Measurements from ENCODE around the gene KCNMA1.

The KCNMA1 gene

GRCh38 chr10:76910184-76910962 is 727.2 kb downstream of the KCNMA1 start:
- no peak for FAIRE-seq
- no peak for DNase-seq (ENCODE audit: insufficient read length, low spot score)

- FAIRE-seq (no peak), DNase-seq (ENCODE audit: insufficient read length, low spot score) (no peak)
Observed at GRCh38 chr10:76906256-76906655, 731.4 kb downstream of the KCNMA1 start.

- FAIRE-seq (no peak), DNase-seq (ENCODE audit: insufficient read length, low spot score) (no peak)
Observed at GRCh38 chr10:76905251-76905650, 732.4 kb downstream of the KCNMA1 start.

DNA sequence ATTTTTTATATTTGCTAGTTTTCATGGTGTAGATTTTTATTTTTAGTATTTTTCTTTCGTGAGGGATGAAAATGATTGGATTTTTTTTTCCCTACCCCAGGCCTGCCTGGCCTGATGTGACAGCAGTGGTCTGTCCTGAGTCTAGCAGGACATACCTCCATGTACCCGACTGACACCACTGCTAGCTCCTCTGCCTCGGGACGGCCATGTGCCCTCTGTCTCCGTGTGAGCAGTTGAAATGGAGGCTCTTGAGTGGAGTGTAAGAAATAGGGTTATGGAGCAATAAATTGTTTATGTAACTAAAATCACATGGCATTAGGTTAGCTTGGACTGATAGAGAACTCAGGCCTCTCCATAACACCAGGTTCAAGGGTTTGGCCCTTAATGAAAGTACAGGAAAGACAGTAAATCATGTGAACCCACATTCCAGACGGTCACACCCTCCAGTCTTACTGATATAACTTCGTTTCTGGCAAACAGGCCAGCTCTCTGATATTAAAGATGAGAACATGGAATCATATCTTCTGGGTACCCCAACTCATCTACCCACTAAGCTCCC is 734.1 kb downstream of the KCNMA1 start:
- no peak for FAIRE-seq
- no peak for DNase-seq (ENCODE audit: insufficient read length, low spot score)

GRCh38 chr10:76902949-76903348 is 734.7 kb downstream of the KCNMA1 start:
- FAIRE-seq (no peak), DNase-seq (ENCODE audit: insufficient read length, low spot score) (no peak)

DNA sequence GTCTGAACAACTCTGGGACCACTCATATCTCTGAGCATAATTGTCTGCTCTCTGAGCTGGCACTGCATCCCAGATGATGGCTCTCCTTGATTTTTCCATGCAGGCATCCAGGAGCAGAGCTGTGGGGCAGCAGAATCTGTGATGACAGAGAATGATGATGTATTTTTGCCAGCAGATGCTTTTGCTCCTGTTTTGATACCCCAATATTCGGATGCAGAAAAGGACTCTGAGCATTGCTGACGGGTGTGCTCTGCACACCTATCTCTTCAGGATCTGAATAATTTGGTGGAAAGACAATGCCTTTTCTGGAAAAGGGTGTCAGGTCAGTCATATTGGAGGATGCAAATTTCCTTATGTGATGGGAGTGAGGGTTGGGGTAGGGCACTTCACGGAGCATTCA is 735.9 kb downstream of the KCNMA1 start:
- FAIRE-seq = no peak

DNA sequence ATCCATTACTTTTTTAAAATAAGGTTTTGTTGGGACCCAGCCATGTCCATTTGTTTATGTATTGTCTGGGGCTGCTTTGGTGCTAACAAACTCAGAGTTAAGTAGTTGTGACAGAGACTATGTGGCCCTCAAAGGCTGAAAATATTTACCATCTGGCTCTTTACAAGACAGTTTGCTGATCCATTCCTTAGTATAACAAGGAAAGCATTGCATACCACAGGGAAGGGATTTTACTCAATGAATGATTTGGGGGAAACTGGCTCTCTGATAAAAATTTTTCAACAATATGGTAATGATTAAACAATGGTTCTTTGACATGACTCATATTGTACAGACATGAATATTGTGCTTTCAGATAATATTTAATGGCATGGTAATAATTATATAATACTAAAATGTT is 738.1 kb downstream of the KCNMA1 start:
- DNase-seq (ENCODE audit: insufficient read length, low spot score) (no peak), FAIRE-seq (no peak)

More for the DNA sequence above, 735.9 kb downstream of the KCNMA1 start:
- no peak for DNase-seq (ENCODE audit: insufficient read length, low spot score)

DNA sequence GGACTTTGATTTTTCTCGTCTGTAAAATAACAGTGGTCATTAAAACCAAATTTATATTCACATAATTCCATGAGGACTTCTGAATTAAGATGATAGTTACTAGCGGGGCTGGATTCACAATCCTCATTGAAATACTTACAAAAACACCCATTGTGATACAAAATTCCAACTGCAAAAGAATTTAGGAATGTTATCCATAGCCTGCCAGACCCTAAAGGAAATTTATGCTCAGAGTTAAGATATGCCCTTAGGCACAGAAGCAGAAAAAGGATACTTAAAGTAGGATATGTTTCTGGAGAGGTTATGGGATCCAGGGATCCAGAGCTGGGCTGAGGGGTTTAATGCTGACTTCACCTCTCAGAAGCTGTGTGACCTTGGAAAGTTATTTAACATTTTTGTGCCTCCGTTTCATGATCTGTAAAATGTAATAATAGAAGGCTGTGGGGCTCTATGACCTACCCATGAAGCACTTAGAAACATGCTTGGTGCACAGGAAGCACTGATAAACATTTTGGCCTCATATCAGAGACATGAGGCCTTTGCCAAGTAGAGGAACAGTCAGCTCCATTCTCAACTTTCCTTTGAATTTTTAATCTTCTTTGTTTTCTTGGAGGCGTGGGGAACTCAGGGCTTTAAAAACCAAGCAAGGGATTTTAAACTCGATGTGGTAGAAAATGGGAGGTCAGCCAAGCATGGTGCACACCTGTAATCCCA is 744.7 kb downstream of the KCNMA1 start:
- no peak for FAIRE-seq
- no peak for DNase-seq (ENCODE audit: insufficient read length, low spot score)

GRCh38 chr10:76887223-76888010 is 750.2 kb downstream of the KCNMA1 start:
- FAIRE-seq = no peak
- no peak for DNase-seq (ENCODE audit: insufficient read length, low spot score)

DNA sequence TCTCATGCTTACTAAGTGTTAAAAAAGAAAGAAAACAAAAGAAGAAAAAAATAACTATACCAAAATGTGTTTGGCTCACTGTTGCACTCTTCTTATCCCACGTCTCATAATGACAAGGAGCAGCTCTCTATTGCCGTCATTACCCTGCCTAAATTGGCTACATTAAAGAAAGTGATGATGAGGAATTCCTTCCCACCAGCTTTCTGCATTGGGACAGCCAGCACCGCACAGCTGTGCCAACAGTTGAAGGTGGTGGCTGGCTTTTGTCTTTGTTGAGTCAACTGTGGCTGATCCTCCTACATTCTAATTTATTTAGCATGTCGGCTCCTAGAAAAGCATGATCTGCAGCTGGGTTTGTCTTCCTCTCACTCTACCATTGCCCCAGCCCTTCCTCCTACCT is 751.8 kb downstream of the KCNMA1 start:
- no peak for FAIRE-seq
- no peak for DNase-seq (ENCODE audit: insufficient read length, low spot score)

GRCh38 chr10:76884673-76885275 is 752.8 kb downstream of the KCNMA1 start:
- FAIRE-seq = no peak

DNA sequence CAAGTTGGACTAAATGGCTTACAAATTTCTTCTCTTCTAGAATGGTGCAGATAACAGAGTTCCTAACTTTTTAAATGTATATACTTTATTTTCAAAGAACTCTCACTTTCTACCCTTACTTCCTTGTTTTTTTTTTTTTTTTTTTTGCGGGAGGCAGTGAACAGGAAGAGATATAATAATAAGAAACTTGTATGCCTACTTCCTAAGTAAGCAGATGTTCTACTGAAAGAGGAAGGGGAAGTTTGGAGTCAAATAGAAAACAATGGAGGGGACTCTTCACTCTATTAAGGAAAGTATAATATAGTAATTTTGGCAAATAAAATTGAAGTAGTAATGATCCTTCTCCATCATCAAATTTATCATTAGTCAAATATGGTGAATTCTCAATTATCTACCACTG is 754.0 kb downstream of the KCNMA1 start:
- no peak for DNase-seq (ENCODE audit: insufficient read length, low spot score)
- no peak for FAIRE-seq

More at GRCh38 chr10:76884673-76885275, 752.8 kb downstream of the KCNMA1 start:
- DNase-seq (ENCODE audit: insufficient read length, low spot score) = no peak

- FAIRE-seq (no peak), DNase-seq (ENCODE audit: insufficient read length, low spot score) (no peak)
Observed at GRCh38 chr10:76882796-76883195, 754.8 kb downstream of the KCNMA1 start.

DNA sequence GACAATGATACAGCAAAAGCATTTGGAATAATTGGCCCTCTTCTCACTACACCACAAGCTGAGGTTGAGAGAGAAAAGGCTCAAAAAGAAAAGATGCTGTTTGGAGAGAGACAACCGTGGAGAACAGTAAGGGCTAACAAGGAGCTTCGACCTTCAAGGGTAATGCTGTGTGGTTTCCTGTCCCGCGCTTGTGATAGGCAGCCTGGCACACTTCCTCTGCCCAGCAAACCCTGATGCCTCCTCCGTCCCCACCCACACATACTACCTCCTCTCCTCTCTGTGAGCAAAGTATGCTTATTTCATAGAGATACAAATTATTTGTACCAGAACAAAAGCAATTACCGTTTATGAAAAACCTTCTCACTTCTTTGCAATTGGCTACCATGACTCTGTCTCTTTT is 755.4 kb downstream of the KCNMA1 start:
- FAIRE-seq = no peak
- DNase-seq (ENCODE audit: insufficient read length, low spot score) = no peak

GRCh38 chr10:76881477-76882220 is 756.0 kb downstream of the KCNMA1 start:
- FAIRE-seq = no peak
- DNase-seq (ENCODE audit: insufficient read length, low spot score) = no peak

- no peak for FAIRE-seq
- DNase-seq (ENCODE audit: insufficient read length, low spot score) = no peak
Observed at GRCh38 chr10:76880931-76881330, 756.7 kb downstream of the KCNMA1 start.

DNA sequence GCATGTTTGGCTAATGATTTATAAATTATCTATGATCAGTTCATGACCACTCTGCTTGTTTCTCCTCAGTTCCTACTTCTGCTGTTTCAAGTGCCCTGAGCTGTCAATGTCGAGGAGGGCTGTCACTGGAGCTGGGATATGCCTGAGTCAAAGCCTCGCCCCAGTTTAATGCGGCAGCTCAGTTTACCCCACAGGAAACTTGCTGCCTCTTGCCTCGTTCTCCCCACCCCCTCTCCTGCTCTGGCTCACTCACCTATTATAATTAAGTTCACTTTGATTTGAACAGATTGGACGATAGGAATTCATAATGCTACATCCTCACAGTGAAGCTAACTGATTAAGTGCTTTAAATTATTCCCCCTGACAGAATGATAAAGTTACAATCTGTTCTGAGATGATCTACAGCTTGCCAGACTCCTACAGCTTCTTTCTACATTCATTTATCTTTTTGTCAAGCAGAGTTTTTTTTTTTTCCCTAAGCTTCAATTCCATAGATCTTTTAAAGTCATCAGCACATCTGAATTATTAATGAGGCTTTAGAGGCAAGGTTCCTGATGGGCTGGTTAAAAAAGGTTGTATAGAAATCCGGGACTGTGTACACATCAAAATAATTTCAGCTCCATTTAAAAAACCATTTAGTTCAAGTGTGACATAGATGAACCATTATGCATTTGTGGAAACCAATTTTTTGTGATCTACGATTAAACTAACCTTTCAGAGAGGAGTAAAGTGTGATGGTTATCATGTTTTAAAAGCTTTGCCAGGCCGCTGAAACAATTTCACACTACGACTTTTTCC is 758.3 kb downstream of the KCNMA1 start:
- DNase-seq (ENCODE audit: insufficient read length, low spot score) (no peak), FAIRE-seq (no peak)

DNA sequence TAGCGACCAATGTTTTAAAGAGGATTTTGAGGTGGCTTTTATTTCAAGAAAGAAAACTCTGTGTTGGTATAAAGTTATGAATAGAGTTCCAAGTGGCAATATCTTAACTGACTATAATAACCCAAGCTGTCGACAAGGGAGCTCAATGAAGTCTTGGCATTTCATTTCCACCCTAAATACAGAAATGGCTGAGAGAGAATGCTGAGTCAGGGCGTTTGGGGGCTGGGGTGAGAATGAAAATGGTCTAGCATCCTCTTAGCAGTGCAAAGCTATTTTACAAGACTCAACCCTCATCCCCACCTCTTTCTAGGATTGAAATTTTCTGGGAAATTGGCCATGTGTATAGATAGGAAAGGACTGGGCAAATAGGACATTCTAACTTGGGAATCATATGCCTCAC is 759.1 kb downstream of the KCNMA1 start:
- no peak for DNase-seq (ENCODE audit: insufficient read length, low spot score)
- no peak for FAIRE-seq

GRCh38 chr10:76874896-76875295 is 762.7 kb downstream of the KCNMA1 start:
- no peak for FAIRE-seq

More at GRCh38 chr10:76874896-76875295, 762.7 kb downstream of the KCNMA1 start:
- no peak for DNase-seq (ENCODE audit: insufficient read length, low spot score)

All from GM19239 (cell line).